ENCODE measurements around the gene WNT3A. TPM values are rescaled to one million over a fixed set of nuclear protein-coding genes. Genes with fewer than 3 reads are reported as not detected.

WNT3A gene
- total RNA-seq, 1 donor from 2014 or later = not detected

DNA sequence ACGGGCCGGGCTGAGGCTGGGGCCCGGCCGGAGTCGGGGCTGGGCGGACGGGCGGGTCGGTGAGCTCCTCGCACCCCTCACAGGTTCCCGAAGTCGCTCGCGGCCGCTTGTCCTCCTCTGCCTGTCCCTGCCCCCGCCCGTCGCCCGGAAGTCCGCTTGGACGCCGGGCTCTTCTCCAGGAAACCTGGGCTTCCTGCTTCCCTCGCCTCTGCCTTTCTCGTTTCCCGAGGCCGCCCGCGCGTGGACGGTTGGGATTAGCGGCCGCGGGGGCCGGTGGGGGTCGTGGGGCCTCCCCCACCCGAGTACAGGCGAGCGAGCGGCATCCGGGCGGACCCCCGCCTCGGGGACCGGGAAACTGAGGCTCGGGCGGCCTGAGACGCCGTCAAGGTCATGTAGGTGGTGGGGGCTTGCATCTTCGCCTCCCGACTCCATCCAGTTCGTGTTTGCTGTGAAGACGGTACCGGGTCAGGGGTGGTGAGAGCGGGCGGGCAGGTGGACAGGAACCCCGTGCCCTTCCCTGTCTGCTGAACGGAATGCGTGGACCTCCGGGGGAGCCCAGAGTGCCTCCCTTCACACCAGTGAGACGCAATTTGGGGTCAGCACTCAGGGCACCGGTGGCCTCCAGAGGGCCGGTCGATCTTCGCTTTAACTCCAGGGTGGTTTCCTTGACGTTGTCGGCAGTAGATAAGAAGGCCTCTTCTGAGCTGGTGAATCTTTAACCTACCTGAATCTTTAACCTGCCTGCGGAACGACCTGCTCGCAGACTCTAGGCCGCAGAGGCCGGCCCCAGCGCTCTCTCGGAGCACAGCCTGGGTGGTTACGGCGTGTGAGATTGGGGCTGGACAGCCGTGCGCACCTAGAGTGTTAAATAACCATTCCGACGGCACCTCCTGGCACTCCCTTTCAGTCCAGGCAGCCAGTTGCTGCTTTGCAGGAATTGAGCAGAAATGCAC is 76.4 kb downstream of the WNT3A start:
- no peak for DNase-seq (ENCODE audit: low spot score)

DNA sequence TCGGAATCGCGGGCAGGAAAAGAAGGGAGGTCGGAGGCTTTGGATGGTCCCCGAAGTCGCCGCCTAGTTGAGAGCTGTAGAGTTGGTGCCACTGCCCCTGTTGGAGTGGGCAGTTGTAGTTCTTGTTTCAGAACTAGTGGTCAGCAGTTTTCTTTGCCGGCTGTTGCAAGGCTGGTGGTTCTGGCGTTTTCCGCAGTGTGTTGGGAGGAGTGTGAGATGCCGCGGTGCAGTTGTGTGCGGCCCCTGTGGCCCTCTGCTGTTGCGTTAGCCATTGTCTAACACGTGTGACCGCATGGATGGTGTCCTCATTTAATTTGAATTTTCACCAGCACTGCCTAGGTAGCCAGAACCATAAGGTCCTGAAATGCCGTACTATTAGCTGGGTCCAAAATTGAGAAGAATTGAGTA is 77.1 kb downstream of the WNT3A start:
- no peak for DNase-seq (ENCODE audit: low spot score)

DNA sequence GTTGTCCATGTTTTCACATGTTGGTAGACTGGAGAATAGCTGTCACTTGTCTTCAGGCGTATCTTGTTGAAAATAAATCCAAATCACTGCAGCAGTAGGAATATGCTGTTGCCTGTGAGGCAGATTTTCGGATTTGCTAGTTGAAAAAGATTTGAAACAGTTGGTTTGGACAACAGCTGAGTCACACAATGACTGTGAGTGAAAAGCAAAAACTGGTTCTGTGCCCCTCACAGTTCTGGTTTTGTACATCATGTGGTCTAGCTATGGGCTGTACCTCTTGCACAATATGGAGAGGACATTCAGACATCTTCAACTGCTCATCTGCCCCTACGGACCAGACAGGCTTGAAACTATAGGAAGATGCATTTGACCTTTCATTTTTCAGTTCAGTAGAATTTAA is 77.5 kb downstream of the WNT3A start:
- DNase-seq (ENCODE audit: low spot score) = no peak

DNA sequence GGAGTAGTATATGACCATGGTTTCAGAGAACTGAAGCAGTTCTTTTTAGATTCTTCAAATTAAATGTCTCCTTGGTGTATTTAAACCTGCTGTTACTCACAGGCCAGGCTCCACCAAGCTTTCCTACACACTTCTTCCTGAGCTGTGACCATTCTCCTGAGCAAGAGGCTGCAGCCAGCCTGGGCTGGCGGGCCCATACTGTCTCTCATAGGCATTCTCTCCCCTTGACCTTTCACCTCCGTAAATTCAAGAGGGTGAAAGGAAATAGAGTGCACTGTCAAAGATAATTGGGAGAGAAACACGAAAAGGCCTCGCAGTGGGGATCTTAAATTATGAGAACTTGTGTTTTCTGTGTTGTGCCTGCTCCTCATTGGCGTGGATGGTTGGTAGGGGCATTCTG is 78.0 kb downstream of the WNT3A start:
- no peak for DNase-seq (ENCODE audit: low spot score)

DNA sequence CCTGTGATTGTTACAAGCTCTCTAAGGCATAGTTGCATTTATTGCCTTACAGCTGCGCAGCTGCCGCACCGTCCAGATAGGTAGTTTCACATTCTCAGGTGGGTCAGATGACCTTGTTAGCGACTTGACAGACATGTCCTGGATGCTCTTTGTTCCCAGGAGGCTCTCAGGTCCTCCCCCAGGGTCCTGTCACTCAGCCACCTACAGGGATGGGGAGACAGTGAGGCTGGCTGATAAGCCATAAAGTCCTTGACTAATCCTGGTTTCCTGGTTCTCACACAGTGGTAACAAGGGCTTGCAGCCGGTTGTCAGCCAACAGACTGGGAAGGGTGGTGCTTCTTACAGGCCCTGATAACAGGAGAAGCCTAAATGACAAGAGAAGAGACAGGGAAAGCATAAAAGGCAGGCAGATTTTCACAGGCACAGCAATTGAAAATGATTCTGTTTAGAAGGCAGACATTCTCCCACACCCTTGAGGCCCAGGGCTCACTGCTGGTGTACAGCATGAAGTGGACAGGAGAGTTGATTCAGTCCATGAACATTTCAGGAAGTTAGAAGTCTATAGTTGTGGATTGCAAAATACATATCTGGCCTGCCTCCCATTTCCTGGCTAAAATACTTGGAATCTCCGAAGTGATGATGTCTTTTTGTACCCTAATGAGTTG is 78.6 kb downstream of the WNT3A start:
- no peak for DNase-seq (ENCODE audit: low spot score)

DNA sequence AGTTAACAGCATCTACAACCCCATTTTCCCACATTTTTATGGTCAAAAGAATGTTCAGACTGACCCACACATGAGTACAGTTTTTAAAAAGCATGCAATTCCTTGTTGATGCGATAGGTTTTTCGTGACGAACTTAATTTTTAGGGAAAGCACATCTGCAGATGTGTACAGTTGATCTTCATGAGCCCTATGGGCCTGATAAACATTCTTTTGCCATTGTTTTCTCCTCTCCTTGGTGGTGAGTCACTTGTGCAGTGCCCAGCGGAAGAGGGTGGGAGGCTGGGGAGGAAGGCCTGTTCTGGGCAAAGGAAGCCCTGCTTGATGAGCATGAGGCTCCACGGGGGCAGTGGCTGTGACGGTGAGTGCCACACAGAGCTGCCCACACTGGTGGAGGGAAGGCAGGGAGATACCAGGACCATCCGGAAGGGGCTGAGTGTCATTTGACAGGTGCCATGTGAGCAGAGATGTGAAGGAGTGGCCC is 81.0 kb downstream of the WNT3A start:
- DNase-seq (ENCODE audit: low spot score) = no peak

DNA sequence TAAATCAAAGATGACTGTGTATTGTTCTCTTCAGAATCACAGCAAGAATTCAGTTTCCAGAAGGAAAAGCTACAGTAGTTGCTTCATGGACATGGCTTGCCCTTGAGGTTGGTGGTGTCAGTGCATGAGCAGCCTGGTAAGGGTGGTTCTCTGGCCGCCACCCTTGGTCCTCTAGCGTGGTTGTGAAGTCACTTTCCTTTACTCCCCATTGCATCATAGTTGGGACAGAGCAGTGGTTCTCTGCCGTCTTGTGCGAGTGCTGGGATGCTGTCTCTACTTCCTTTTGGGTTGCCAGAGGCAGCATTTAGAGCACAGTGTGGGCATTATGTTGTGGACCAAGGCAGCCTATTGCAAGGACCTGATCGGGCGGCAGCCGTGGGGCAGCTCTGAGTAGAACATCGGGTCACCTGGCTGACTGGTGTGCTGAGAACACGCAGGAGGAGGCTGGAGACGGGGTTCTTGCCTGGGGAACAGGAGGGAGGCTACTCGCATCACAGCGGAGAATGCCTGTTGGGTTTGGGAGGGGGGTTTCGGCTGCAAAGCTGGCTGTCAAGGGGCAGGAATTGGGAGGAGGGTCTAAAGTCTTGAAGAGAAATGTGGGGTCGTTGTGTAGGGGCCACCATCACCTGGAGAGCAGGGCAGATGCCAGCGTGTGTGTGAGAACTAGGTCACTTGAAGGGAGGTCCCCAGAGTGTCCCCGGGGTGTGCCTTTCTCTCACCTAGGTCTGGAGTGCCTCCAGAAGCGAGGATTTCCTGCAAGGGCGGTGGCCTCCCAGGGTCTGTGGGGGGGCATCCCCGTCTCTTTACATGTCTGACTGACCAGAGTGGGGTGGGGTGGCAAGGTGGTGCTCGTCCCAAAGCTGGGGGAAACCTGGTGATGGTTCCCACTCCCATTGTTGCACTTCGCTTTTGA is 82.0 kb downstream of the WNT3A start:
- DNase-seq (ENCODE audit: low spot score) = peak; percentile 79

DNA sequence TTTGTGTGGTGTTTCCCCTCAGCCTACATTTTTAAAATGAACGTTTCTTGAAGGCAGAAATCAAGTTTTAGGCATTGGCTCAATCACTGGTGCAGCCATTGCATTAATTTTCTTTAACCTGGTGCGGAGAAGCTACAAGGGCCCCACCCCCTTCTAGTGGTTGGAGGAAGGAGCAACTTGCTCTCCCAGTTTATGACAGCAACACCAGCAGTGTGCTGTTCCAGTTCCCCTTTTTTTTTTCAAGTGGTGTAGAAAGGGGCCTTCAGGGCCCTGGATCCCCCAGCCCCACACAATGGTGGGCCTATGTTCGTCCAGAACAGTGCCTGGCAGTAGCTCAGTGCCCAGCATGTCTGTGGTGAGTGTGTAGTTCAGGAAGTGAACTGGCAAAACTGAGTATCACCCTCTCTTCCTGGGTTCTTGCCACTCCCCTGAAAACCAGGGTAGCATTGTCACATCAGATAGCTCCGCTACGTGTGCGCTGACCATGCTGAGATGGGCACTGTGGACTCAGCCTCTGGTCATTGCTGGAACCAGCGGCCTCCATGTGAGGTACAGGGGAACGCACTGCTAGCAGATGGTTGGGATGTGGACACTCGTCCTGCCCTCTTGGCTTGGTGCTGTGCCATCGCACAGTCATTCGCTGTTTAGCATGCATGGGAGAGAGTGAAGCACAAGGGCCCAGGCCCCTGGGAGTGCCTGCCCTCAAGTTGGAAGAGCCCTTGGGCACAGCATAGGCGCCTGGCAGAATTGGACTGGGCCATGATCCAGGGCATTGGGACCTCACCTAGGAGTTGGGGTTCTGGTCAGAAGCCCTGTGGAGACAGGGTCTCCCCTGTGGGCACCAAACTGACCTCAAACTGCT is 83.0 kb downstream of the WNT3A start:
- peak; percentile 78 for DNase-seq (ENCODE audit: low spot score)

DNA sequence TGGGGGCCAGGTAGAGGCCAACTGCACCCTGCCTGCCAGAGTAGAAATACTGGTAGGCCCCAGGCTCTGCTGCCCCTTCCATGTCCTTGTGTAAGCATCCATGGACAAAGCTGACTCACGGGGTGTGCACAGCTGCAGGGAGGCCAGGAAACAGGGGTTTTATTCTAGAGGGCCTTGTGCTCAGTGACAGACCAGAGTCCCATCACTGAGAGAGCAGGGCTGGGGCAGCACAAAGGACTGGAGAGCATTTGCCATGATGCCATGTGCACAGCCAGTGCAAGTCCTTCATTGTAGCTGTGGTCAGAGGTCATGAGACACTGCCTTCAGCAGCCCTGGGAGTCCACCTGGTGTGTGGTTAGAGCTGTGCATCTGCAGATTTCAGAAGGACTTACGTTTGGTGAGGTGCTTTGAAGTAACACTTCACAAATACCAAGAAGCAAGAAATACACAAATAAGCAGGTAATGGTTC is 83.8 kb downstream of the WNT3A start:
- no peak for DNase-seq (ENCODE audit: low spot score)

DNA sequence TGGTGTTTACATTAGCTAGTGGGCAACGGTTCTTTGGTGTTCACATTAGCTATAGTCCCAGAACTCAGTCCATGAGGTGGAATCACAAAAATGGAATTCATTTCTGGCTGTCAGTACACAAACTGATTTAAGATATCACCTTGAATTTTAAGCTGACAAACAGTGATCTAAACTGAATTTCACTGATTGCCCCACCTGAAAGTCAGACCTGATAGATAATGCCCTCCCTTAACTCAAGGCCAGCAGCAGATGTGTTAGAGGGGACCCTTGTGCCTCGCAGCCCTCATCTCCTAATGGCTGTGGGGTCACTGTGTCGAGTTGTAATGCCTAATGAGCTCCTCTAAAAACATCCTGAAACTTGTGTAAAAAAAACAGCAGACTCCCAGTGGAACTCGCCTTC is 84.3 kb downstream of the WNT3A start:
- no peak for DNase-seq (ENCODE audit: low spot score)

DNA sequence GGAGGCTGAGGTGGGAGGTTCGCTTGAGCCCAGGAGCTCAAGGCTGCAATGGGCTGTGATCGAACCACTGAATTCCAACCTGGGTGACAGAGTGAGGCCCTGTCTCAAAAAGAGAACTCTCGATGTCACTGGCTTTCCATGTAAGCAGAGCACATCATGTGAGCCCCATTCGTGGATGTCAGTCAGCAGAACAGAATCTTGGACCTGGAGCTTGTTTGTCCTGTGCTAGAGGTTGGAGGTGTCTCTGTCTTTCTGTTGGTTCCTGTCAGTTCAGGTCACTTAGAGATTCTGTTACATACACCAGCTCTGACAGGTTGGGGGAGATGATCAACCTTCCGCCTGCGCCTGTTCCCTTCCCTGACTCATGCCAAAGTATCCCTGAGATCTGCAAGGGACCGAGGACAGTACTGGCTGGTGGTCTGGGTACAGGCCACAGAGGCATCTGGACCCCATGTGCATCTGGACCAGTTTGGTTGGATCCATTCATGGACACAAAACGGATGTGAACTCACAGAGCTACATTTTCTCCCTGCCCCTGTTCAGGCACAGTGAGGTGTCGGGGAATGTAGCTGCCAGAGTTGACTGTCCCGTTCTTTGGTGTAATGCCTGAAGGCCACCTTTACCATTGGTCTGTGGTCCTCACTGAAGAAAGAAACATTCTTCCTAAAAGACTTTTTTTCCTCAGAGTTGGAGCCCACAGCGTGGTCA is 85.7 kb downstream of the WNT3A start:
- no peak for DNase-seq (ENCODE audit: low spot score)

DNA sequence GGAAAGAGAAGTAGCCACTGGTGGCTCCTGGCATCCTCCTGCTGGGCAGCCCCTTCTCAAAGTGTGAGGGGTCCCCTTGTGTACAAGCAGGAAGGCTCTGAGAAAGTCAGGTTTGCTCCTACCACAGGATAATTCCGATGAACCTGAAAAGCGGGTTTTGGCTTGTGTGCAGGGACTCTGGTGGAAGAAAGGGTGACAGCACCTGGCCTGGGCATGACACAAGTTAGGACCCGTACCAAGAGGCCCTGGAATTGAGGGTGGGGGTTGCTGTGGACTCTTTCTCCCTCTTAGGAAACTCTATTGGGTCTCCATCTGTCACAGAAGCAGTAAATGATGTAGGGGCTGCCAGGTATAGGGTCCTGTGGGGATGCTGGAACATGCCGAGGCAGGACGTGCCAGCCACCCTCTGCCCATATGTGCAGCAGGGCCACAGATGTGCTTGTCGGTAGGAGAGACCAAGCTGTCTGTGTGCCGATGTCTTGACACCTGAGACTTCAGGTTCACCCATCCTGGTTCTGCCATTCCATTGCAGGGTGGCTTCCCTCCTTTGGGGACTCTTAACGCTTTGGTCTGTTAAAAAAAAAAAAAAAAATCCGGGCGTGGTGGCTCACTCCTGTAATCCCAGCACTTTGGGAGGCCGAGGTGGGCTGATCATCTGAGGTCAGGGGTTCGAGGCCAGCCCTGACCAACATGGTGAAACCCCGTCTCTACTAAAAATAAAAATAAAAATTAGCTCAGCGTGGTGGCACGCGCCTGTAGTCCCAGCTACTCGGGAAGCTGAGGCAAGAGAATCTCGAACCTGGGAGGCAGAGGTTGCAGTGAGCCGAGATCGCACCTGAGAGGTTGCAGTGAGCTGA is 86.5 kb downstream of the WNT3A start:
- no peak for DNase-seq (ENCODE audit: low spot score)

DNA sequence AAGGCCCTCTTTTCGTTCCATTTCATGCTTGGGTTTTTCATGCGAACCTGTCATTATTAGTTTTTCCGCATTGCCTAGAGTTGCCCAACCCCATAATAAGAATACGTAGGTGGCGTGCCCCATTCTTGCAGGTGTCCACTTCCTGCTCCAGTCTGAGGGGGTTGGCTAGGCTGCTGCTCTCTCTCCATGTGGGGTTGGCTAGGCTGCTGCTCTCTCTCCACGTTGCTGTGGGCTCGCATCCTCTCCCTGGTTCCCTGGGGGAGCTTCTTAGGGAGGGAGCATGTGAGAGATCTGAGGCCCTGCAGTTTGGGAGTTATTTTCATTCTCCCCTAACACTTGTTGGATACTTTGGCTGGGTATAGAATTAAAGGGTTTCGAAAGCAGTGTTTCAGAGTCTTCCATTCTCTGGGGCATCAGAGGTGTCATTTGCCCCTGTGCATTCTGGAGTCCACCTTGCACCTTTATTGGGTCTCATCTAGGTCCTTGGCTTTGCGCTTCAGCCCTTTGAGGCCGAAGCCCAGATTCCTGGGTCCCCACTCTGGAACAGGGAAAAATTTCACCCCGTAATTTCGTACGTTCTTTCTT is 87.7 kb downstream of the WNT3A start:
- DNase-seq (ENCODE audit: low spot score) = no peak

DNA sequence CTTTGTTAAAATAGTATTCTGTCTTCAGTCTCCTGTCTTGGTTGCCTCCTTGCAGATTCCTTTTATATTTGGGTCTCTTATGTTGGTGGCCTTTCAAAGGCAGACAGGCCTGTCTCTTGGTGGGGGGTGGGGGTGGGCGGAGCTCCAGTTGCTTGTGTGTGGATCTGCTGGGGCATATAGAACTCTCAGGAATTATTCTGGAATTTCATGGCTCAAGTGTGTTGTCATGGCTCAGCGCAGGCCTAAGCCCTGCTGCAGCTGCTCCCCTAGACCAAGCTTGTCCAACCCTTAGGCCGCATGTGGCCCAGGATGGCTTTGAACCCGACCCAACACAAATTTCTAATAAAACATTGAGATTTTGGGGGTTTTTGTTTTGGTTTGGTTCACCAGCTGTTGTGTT is 88.4 kb downstream of the WNT3A start:
- no peak for DNase-seq (ENCODE audit: low spot score)

DNA sequence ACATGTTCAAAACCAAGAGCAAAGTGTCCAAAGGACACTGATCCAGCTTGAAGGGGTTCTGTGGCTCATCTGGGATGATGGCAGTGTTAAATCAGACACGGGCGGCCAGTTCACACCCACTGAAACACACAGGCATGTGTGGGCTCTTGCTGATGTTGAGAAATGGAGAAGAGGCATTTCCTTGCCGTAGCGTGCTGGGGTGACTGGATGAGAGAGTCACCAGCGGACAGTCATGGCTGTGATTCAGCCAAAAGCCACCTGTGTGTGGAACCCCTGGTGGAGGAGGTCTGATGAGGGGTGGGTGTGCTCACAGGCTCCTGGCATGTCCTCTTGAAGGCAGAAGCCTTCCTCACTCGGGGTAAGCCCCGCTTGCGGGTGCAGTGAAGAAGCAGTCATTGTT is 89.1 kb downstream of the WNT3A start:
- DNase-seq (ENCODE audit: low spot score) = no peak

DNA sequence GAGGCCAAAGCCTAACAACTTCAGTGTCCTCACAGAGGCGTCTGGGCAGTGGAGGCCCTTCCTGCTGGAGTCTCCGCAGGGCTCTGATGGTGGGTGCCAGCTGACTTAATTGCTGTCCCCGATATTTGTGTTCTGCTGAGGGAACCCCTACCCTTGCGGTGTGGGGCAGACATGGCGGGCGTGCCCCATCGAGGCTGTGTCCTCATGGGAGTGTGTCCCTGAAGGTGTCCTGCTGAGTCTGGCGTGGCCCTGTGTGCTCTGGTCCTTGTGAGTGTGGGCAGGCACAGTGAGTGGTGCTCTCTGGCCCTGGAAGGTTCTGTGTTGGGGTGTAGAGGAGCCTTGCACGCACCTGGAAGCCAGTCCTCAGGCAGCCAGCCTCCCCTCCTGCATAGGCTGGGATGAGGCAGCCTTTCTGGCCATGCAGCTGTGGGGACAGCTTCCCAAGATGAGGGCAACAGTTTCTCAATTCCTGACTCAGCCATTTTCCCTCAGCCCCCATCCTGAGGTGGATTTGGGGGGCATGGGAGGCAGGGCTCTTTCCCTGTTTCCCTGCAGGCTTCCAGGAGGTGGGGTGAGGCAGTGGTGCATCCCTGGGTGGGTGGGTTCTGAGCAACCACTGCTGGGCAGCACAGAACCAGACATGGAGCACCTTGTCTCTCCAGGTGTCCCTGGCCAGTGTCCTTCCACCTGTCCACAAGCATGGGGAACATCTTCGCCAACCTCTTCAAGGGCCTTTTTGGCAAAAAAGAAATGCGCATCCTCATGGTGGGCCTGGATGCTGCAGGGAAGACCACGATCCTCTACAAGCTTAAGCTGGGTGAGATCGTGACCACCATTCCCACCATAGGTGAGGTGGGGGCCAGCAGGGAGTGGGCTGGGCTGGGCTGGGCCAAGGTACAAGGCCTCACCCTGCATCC is 89.9 kb downstream of the WNT3A start:
- DNase-seq (ENCODE audit: low spot score) = peak; percentile 79
